CD14-positive monocyte (primary cell): ENCODE measurements around the gene UBQLN1. TPM values are rescaled to one million over a fixed set of nuclear protein-coding genes. Genes with fewer than 3 reads are reported as not detected.

Source experiments
- DNase-seq, 3 donors: peaks; one replicate each; pipeline ENCODE4 v3.0.0-alpha.2; 2011 to 2022
- H2AFZ ChIP-seq: 2 replicates; pipeline ENCODE4 v1.6.0; 2012; ENCODE audit warnings: mild to moderate bottlenecking, low read depth, low read length, inconsistent platforms; ENCODE audit not compliant: insufficient read depth, poor library complexity, severe bottlenecking
- H3K27ac ChIP-seq, 2 donors: 1 replicate in 1 of 2; 2 replicates in 1 of 2; pipeline ENCODE4 v1.5.1; 2012 to 2013; ENCODE audit warnings: low read length in 2 of 2, control low read depth in 1 of 2, inconsistent platforms in 1 of 2, low read depth in 1 of 2, mild to moderate bottlenecking in 1 of 2
- H3K27me3 ChIP-seq, 2 donors: one replicate each; pipeline versions ENCODE4 v1.6.0 to v1.6.1; 2011 to 2013; ENCODE audit warnings: low read length in 2 of 2; ENCODE audit not compliant: control insufficient read depth in 2 of 2, insufficient read depth in 2 of 2
- H3K36me3 ChIP-seq, 2 donors: replicated peaks in 1 of 2; 1 replicate in 1 of 2; 2 replicates in 1 of 2; pipeline versions ENCODE4 v1.5.1 to v1.6.1; 2012 to 2013; ENCODE audit warnings: low read length in 2 of 2, control low read depth in 1 of 2, inconsistent platforms in 1 of 2, mild to moderate bottlenecking in 1 of 2; ENCODE audit not compliant: insufficient read depth in 2 of 2, control insufficient read depth in 1 of 2
- H3K4me1 ChIP-seq, 2 donors: 1 replicate in 1 of 2; 2 replicates in 1 of 2; pipeline versions ENCODE4 v1.5.1 to v1.6.1; 2012 to 2013; ENCODE audit warnings: low read length in 2 of 2, control low read depth in 1 of 2, inconsistent platforms in 1 of 2, mild to moderate bottlenecking in 1 of 2, moderate library complexity in 1 of 2; ENCODE audit not compliant: insufficient read depth in 2 of 2, control insufficient read depth in 1 of 2
- H3K4me2 ChIP-seq: replicated peaks from 2 replicates; pipeline ENCODE3; 2012; ENCODE audit warnings: low read length, moderate library complexity, mild to moderate bottlenecking; ENCODE audit not compliant: poor library complexity, severe bottlenecking; ENCODE audit errors: extremely low read depth
- H3K4me3 ChIP-seq, 3 experiments: fragments of 200-600 bp in 1 of 3; sonication (generic) in 1 of 3; replicated peaks in 1 of 3; 1 replicate in 2 of 3; 2 replicates in 1 of 3; pipeline ENCODE4 v1.5.1; 2011 to 2013; ENCODE audit warnings: low read length in 3 of 3, mild to moderate bottlenecking in 3 of 3, control low read depth in 2 of 3, low read depth in 2 of 3, inconsistent platforms in 1 of 3, moderate library complexity in 1 of 3
- H3K79me2 ChIP-seq: 2 replicates; pipeline ENCODE4 v1.6.0; 2012; ENCODE audit warnings: mild to moderate bottlenecking, control low read depth, inconsistent platforms, low read length, moderate library complexity; ENCODE audit not compliant: insufficient read depth
- H3K9ac ChIP-seq: 2 replicates; pipeline ENCODE4 v1.6.0; 2017; ENCODE audit warnings: low read length, mild to moderate bottlenecking; ENCODE audit not compliant: insufficient read depth, poor library complexity, severe bottlenecking
- H3K9me3 ChIP-seq, 2 donors: replicated peaks in 1 of 2; 1 replicate in 1 of 2; 2 replicates in 1 of 2; pipeline versions ENCODE4 v1.5.1 to v1.6.1; 2012 to 2013; ENCODE audit warnings: low read length in 2 of 2, control low read depth in 1 of 2; ENCODE audit not compliant: control insufficient read depth in 1 of 2, insufficient read depth in 1 of 2
- H4K20me1 ChIP-seq: 2 replicates; pipeline ENCODE4 v1.6.0; 2012; ENCODE audit warnings: mild to moderate bottlenecking, low read length, control low read depth, moderate library complexity; ENCODE audit not compliant: insufficient read depth
- H3K27ac Mint-ChIP-seq, 7 donors: one replicate each; pipeline ENCODE4 v1.8.0; 2020; ENCODE audit warnings: mild to moderate bottlenecking in 7 of 7, mixed read lengths in 7 of 7, moderate library complexity in 6 of 7, inconsistent platforms in 2 of 7
- H3K27me3 Mint-ChIP-seq, 3 donors: one replicate each; pipeline ENCODE4 v1.8.0; 2021 to 2022; ENCODE audit warnings: low read depth in 3 of 3, mild to moderate bottlenecking in 3 of 3, mixed read lengths in 3 of 3, moderate library complexity in 3 of 3, inconsistent platforms in 1 of 3
- H3K36me3 Mint-ChIP-seq, 2 donors: one replicate each; pipeline ENCODE4 v1.8.0; 2020; ENCODE audit warnings: mixed read lengths in 2 of 2, inconsistent platforms in 1 of 2, mild to moderate bottlenecking in 1 of 2
- H3K4me1 Mint-ChIP-seq: one replicate; pipeline ENCODE4 v1.8.0; 2020; ENCODE audit warnings: mild to moderate bottlenecking, mixed read lengths
- H3K4me3 Mint-ChIP-seq, 2 donors: one replicate each; pipeline ENCODE4 v1.8.0; 2020; ENCODE audit warnings: mild to moderate bottlenecking in 2 of 2, mixed read lengths in 2 of 2, moderate library complexity in 1 of 2
- H3K9me3 Mint-ChIP-seq, 7 donors: one replicate each; pipeline ENCODE4 v1.8.0; 2020 to 2022; ENCODE audit warnings: mixed read lengths in 7 of 7, mild to moderate bottlenecking in 6 of 7, moderate library complexity in 6 of 7, inconsistent platforms in 2 of 7
- WGBS: methylation state at CpG from one replicate; pipeline ENCODE4 v1.1.5; 2013; ENCODE audit warnings: missing lambda C conversion rate; ENCODE audit not compliant: insufficient coverage; 5-methylcytosine and 5-hydroxymethylcytosine counted together
- intact Hi-C, 2 donors: fragments of 100-400 bp; cut with micrococcal nuclease; formaldehyde crosslinking; loops; one replicate each; pipeline versions ENCODE4 v1.15.0 to v1.15.1; 2023
- polyA plus RNA-seq, 3 donors: library from polyadenylated mRNA; depleted of rRNA in 1 of 3; unstranded in 2 of 3; stranded (reverse) in 1 of 3; fragments of 300-500 nt in 2 of 3; fragments of >200 nt in 1 of 3; fragmentation: Illumina TruSeq in 2 of 3; gene quantifications; 1 replicate in 2 of 3; 2 replicates in 1 of 3; pipeline ENCODE4 v1.2.3, GENCODE V29; 2012 to 2021
- TF ChIP-seq, protein P1 (sequence below): fragments of 200-600 bp; IDR thresholded peaks from one replicate; pipeline ENCODE4 v1.8.0; 2022; ENCODE audit warnings: antibody characterized with exemption, mild to moderate bottlenecking

UBQLN1 gene
- polyA plus RNA-seq, 3 donors = 45.9 to 52.9 (median 46.9) TPM

DNA sequence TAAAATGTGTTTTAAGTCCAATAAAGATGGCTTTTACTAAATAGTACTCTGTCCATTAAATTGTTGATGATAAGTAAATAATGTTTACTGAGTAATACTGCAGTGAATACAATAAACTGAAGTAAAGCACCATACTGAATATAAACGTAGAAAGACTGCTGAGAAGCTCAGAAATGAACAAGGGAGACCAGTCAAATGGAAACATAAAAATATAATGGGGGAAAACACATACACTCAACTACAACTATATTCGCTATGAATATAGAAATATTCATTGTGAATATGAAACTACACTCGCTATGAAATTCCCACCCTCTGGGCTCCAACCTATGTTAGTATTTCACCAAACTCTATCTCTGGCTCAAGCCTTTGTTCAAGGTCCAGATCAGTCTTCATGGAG, 41.9 kb upstream of the UBQLN1 start:
- Histone ChIP-seq H3K4me3 (no peak overlapping the region), H3K27me3 (no peaks in the 10 kb centered on the region), H3K36me3 (no peaks in the 10 kb centered on the region), H3K4me2 (no peak overlapping the region), H3K27ac (no peak overlapping the region), H3K79me2 (no peaks in the 10 kb centered on the region), H3K9me3 (no peaks in the 10 kb centered on the region), H3K4me1 (no peaks in the 10 kb centered on the region), H4K20me1 (no peaks in the 10 kb centered on the region), H2AFZ (no peak overlapping the region), H3K9ac (no peak overlapping the region)
- Mint-ChIP-seq H3K4me1 (no peaks in the 10 kb centered on the region), H3K4me3 (no peak overlapping the region), H3K27me3 (no peaks in the 10 kb centered on the region), H3K27ac (no peak overlapping the region), H3K36me3 (no peaks in the 10 kb centered on the region), H3K9me3 (no peaks in the 10 kb centered on the region)
- WGBS = no CpG with 5 or more reads among the region's 3 CpGs
- no peak for DNase-seq
- intact Hi-C loops = no loop called here
- TF ChIP-seq, protein P1, sequence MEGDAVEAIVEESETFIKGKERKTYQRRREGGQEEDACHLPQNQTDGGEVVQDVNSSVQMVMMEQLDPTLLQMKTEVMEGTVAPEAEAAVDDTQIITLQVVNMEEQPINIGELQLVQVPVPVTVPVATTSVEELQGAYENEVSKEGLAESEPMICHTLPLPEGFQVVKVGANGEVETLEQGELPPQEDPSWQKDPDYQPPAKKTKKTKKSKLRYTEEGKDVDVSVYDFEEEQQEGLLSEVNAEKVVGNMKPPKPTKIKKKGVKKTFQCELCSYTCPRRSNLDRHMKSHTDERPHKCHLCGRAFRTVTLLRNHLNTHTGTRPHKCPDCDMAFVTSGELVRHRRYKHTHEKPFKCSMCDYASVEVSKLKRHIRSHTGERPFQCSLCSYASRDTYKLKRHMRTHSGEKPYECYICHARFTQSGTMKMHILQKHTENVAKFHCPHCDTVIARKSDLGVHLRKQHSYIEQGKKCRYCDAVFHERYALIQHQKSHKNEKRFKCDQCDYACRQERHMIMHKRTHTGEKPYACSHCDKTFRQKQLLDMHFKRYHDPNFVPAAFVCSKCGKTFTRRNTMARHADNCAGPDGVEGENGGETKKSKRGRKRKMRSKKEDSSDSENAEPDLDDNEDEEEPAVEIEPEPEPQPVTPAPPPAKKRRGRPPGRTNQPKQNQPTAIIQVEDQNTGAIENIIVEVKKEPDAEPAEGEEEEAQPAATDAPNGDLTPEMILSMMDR = no peak

DNA sequence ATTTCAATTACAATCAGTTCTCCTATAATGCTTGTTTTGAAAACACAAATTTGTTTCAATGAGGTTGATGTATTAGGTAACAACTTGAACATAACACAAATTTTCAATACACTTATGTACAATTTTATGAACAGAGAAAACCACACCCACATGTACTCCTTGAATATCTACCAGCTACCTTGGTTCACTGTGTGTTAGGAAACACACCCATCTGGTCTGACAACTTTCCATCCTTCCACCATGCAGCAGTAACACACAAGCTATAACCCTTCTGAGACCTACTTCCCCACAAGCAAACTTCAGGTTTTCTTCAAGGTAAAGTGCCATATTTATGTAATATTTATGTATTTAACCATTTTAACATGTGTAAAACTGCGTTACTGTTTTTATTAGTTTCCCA, 36.4 kb upstream of the UBQLN1 start:
- no peaks in the 10 kb centered on the region for H3K4me1 ChIP-seq
- H3K79me2 ChIP-seq = no peaks in the 10 kb centered on the region
- H3K27ac ChIP-seq = no peak overlapping the region
- DNase-seq = no peak
- no peaks in the 10 kb centered on the region for H3K36me3 Mint-ChIP-seq
- H3K9me3 Mint-ChIP-seq = no peaks in the 10 kb centered on the region
- no peak overlapping the region for H3K4me3 Mint-ChIP-seq
- no peak overlapping the region for H2AFZ ChIP-seq
- no peaks in the 10 kb centered on the region for H3K4me1 Mint-ChIP-seq
- H3K27ac Mint-ChIP-seq = no peak overlapping the region
- H3K27me3 Mint-ChIP-seq = peaks cover 0 to 2% (median 0%) of the 10 kb centered on the region in 3 donors
- H4K20me1 ChIP-seq = no peaks in the 10 kb centered on the region
- intact Hi-C loops = no loop called here
- H3K4me2 ChIP-seq = no peak overlapping the region
- H3K4me3 ChIP-seq = no peak overlapping the region
- H3K36me3 ChIP-seq = no peaks in the 10 kb centered on the region
- TF ChIP-seq, protein P1 = no peak
- WGBS = no CpG with 5 or more reads among the region's 1 CpG
- no peaks in the 10 kb centered on the region for H3K27me3 ChIP-seq
- H3K9me3 ChIP-seq = no peaks in the 10 kb centered on the region
- no peak overlapping the region for H3K9ac ChIP-seq
